Measurements from ENCODE around the gene SLMAP. TPM values are rescaled to one million over a fixed set of nuclear protein-coding genes. Genes with fewer than 3 reads are reported as not detected.

SLMAP gene
- total RNA-seq, 1 donor from 2014 or later: 57.1 TPM

DNA sequence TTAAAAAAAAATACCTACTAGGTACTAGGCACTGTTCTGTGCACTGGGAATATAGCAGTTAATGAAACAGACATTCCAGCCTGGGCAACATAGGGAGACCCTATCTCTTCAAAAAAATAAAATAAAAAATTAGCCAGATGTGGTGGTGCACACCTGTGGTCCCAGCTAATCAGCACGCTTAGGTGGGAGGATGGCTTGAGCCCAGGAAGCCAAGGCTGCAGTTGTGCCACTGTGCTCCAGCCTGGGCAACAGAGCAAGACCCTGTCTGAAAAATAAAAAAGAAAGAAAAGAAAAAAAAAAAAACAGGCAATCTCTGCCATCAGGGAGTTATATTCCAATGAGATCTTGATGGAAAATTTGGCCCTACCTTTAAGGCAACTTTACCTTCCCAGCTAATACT, 137.0 kb downstream of the SLMAP start:
- Mint-ChIP-seq H3K27me3 (no peaks in the 10 kb centered on the region), H3K36me3 (ENCODE audit: low read depth) (peaks cover 33% of the 10 kb centered on the region), H3K27ac (no peak overlapping the region), H3K9me3 (no peaks in the 10 kb centered on the region), H3K4me1 (no peaks in the 10 kb centered on the region), H3K4me3 (no peak overlapping the region)
- ChIA-PET POLR2A (no interaction called here), CTCF (no interaction called here)
- DNase-seq (no peak), ATAC-seq (ENCODE audit: low read depth) (no peak)
- TF ChIP-seq, protein P1, sequence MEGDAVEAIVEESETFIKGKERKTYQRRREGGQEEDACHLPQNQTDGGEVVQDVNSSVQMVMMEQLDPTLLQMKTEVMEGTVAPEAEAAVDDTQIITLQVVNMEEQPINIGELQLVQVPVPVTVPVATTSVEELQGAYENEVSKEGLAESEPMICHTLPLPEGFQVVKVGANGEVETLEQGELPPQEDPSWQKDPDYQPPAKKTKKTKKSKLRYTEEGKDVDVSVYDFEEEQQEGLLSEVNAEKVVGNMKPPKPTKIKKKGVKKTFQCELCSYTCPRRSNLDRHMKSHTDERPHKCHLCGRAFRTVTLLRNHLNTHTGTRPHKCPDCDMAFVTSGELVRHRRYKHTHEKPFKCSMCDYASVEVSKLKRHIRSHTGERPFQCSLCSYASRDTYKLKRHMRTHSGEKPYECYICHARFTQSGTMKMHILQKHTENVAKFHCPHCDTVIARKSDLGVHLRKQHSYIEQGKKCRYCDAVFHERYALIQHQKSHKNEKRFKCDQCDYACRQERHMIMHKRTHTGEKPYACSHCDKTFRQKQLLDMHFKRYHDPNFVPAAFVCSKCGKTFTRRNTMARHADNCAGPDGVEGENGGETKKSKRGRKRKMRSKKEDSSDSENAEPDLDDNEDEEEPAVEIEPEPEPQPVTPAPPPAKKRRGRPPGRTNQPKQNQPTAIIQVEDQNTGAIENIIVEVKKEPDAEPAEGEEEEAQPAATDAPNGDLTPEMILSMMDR (IDR thresholded peaks at IDR 0.05): no peak
- intact Hi-C loops (cut with micrococcal nuclease): no loop called here

DNA sequence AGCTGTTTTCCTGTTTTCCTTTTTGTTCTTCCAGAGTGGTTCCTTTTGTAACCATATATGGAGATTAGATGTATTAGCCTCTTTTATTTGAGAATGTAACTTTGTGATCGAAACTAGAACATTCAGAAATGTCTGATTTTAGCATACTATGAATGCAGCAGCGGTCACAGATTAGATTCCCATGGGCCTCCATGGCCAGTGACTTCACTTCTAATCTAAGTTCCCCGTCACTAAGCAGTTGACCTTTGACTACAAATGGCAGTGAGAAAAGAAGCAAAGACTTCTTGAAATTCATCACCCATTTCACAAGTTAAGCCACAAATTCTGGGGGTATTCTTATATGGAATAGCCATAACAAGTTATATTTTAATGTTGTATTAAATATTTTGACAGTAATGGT, 137.6 kb downstream of the SLMAP start:
- no peak for ATAC-seq (ENCODE audit: low read depth)
- H3K4me1 Mint-ChIP-seq: no peaks in the 10 kb centered on the region
- POLR2A ChIA-PET: no interaction called here
- H3K4me3 Mint-ChIP-seq: no peak overlapping the region
- DNase-seq: no peak
- no peaks in the 10 kb centered on the region for H3K9me3 Mint-ChIP-seq
- peaks cover 37% of the 10 kb centered on the region for H3K36me3 Mint-ChIP-seq (ENCODE audit: low read depth)
- no peaks in the 10 kb centered on the region for H3K27me3 Mint-ChIP-seq
- CTCF ChIA-PET: no interaction called here
- intact Hi-C loops (cut with micrococcal nuclease): no loop called here
- TF ChIP-seq, protein P1 (IDR thresholded peaks at IDR 0.05): no peak
- H3K27ac Mint-ChIP-seq: no peak overlapping the region

GRCh38 chr3:57896031-57896430, 139.9 kb downstream of the SLMAP start:
- CTCF ChIA-PET: interaction anchor here (0.6 kb wide), 1 partner anchor 1366 kb away, joined by 3 read pairs; no protein-coding TSS in a partner anchor
- ATAC-seq (ENCODE audit: low read depth): no peak
- Mint-ChIP-seq H3K27ac (no peak overlapping the region), H3K4me3 (no peak overlapping the region), H3K36me3 (ENCODE audit: low read depth) (peaks cover 47% of the 10 kb centered on the region), H3K27me3 (no peaks in the 10 kb centered on the region), H3K4me1 (no peaks in the 10 kb centered on the region), H3K9me3 (no peaks in the 10 kb centered on the region)
- DNase-seq: no peak
- intact Hi-C loops (cut with micrococcal nuclease): no loop called here
- TF ChIP-seq, protein P1 (IDR thresholded peaks at IDR 0.05): no peak
- POLR2A ChIA-PET: interaction anchor here (0.6 kb wide), 1 partner anchor 18 kb away, joined by 4 read pairs; no protein-coding TSS in a partner anchor

DNA sequence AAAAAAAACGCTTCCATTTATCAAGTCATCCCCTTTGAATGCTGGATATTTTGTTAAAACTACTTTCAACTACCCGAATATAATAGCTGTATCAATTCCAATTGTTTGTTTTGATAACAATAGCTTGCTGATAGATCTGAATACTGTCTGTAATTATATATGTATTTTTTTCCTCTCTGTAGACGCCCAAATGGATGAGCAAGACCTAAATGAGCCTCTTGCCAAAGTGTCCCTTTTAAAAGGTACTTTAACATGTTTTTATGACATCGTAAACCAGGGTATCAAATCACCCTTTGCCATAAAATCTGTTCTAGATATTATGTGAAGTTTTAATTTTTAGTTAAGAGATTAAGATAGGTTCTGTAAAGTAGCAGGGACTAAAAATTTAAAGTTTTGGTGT, 140.6 kb downstream of the SLMAP start:
- DNase-seq (no peak), ATAC-seq (ENCODE audit: low read depth) (no peak)
- peaks cover 52% of the 10 kb centered on the region for H3K36me3 Mint-ChIP-seq (ENCODE audit: low read depth)
- ChIA-PET POLR2A (interaction anchor here (0.6 kb wide), 1 partner anchor 18 kb away, joined by 4 read pairs; no protein-coding TSS in a partner anchor), CTCF (no interaction called here)
- no peaks in the 10 kb centered on the region for H3K9me3 Mint-ChIP-seq
- H3K27me3 Mint-ChIP-seq: no peaks in the 10 kb centered on the region
- H3K4me3 Mint-ChIP-seq: no peak overlapping the region
- no peak overlapping the region for H3K27ac Mint-ChIP-seq
- intact Hi-C loops (cut with micrococcal nuclease): no loop called here
- H3K4me1 Mint-ChIP-seq: no peaks in the 10 kb centered on the region
- TF ChIP-seq, protein P1 (IDR thresholded peaks at IDR 0.05): no peak

- Mint-ChIP-seq H3K36me3 (ENCODE audit: low read depth) (peaks cover 61% of the 10 kb centered on the region), H3K9me3 (no peaks in the 10 kb centered on the region), H3K27ac (no peak overlapping the region), H3K4me1 (no peaks in the 10 kb centered on the region), H3K27me3 (no peaks in the 10 kb centered on the region), H3K4me3 (no peak overlapping the region)
- no peak for DNase-seq
- ATAC-seq (ENCODE audit: low read depth): no peak
- CTCF ChIA-PET: no interaction called here
- POLR2A ChIA-PET: no interaction called here
- TF ChIP-seq, protein P1 (IDR thresholded peaks at IDR 0.05): no peak
- intact Hi-C loops (cut with micrococcal nuclease): no loop called here
These were observed 144.7 kb downstream of the SLMAP start for GRCh38 chr3:57900786-57901185.

Data from activated B cell treated with CpG ODN at 0.5 μM for 24 hours (primary cell).